Aorta (tissue), 5 donors: ENCODE data around the gene WDFY4. TPM values are rescaled to one million over a fixed set of nuclear protein-coding genes. Genes with fewer than 3 reads are reported as not detected.

Source experiments
- ATAC-seq: fragments of 200-7000 bp; cut with Tn5 transposase; one replicate; pipeline ENCODE4 v1.9.1; 2022; ENCODE audit warnings: moderate library complexity; ENCODE audit not compliant: low FRiP score
- DNase-seq, 2 donors: peaks; one replicate each; pipeline ENCODE4 v3.0.0-alpha.2; 2020
- H3K27ac ChIP-seq, 2 donors: one replicate each; pipeline ENCODE4 v1.5.1; 2013; ENCODE audit warnings: low read length in 2 of 2, mild to moderate bottlenecking in 2 of 2, moderate library complexity in 2 of 2, control low read depth in 1 of 2, inconsistent platforms in 1 of 2, low read depth in 1 of 2
- H3K27me3 ChIP-seq, 2 donors: one replicate each; pipeline ENCODE4 v1.6.1; 2013; ENCODE audit warnings: control low read depth in 1 of 2, low read length in 1 of 2, mild to moderate bottlenecking in 1 of 2, moderate library complexity in 1 of 2; ENCODE audit not compliant: insufficient read depth in 2 of 2, control insufficient read depth in 1 of 2
- H3K36me3 ChIP-seq, 2 donors: one replicate each; pipeline ENCODE4 v1.6.1; 2013; ENCODE audit warnings: control low read depth in 1 of 2, low read length in 1 of 2, mild to moderate bottlenecking in 1 of 2; ENCODE audit not compliant: insufficient read depth in 2 of 2, control insufficient read depth in 1 of 2
- H3K4me1 ChIP-seq, 2 donors: one replicate each; pipeline ENCODE4 v1.6.1; 2013; ENCODE audit warnings: low read length in 2 of 2, control low read depth in 1 of 2, mild to moderate bottlenecking in 1 of 2, moderate library complexity in 1 of 2; ENCODE audit not compliant: insufficient read depth in 2 of 2, control insufficient read depth in 1 of 2
- H3K4me3 ChIP-seq, 2 donors: one replicate each; pipeline ENCODE4 v1.5.1; 2013; ENCODE audit warnings: low read length in 2 of 2, control low read depth in 1 of 2, mild to moderate bottlenecking in 1 of 2
- H3K9me3 ChIP-seq: one replicate; pipeline ENCODE4 v1.6.1; 2013; ENCODE audit warnings: mild to moderate bottlenecking, low read length; ENCODE audit not compliant: control insufficient read depth
- WGBS, 2 donors: extraction: QIAGEN DNeasy Blood & Tissue Kit; methylation state at CpG; one replicate each; pipeline ENCODE4 v1.1.7; 2013; 5-methylcytosine and 5-hydroxymethylcytosine counted together
- intact Hi-C, 2 donors: fragments of 100-400 bp; cut with DNase I; formaldehyde crosslinking; loops; one replicate each; pipeline versions ENCODE4 v1.14.2 to v1.15.0; 2022
- polyA plus RNA-seq, 2 donors: library from polyadenylated mRNA; stranded (reverse); fragments of 200-250 nt; gene quantifications; one replicate each; pipeline ENCODE4 v1.2.3, GENCODE V29; 2013
- total RNA-seq, 2 donors: library from RNA; stranded (reverse); fragmentation: NEBNext Ultra II Directional; extraction: Animal tissue kit (Norgen Biotek cat#: 25700); gene quantifications; one replicate each; pipeline ENCODE4 v1.2.1, GENCODE V29; 2021
- donor health status: healthy with polysubstance abuse.
- donor health status: Bipolar disorder and iron deficiency.
- donor health status: DM: no; HTN: no; CAD: no.
- donor health status: DM: no; HTN: no; CAD: no.
- donor health status: DM: yes; HTN: yes; CAD: no.

Gene WDFY4
- total and polyA plus RNA-seq, 4 donors: 0.54 to 15.0 (median 4.6) TPM

GRCh38 chr10:48729222-48729621, 44.5 kb downstream of the WDFY4 start:
- Histone ChIP-seq H3K27ac (no peak overlapping the region), H3K4me3 (no peak overlapping the region), H3K36me3 (no peaks in the 10 kb centered on the region), H3K9me3 (no peaks in the 10 kb centered on the region), H3K27me3 (no peaks in the 10 kb centered on the region), H3K4me1 (no peaks in the 10 kb centered on the region)
- intact Hi-C loops: no loop called here
- DNase-seq: no peak
- WGBS, 2 donors: 97% methylated on average over 5 of the region's 5 CpGs
- ATAC-seq: no peak

- Histone ChIP-seq H3K9me3 (no peaks in the 10 kb centered on the region), H3K36me3 (no peaks in the 10 kb centered on the region), H3K27ac (no peak overlapping the region), H3K4me1 (no peaks in the 10 kb centered on the region), H3K27me3 (no peaks in the 10 kb centered on the region), H3K4me3 (no peak overlapping the region)
- 85 to 89% methylated on average over 3 of the region's 3 CpGs for WGBS, 2 donors
- no peak for DNase-seq
- no peak for ATAC-seq
- intact Hi-C loops: no loop called here
Measured at GRCh38 chr10:48729941-48730457, 45.3 kb downstream of the WDFY4 start.

GRCh38 chr10:48731141-48731540, 46.5 kb downstream of the WDFY4 start:
- Histone ChIP-seq H3K36me3 (no peaks in the 10 kb centered on the region), H3K27me3 (no peaks in the 10 kb centered on the region), H3K9me3 (no peaks in the 10 kb centered on the region), H3K27ac (no peak overlapping the region), H3K4me3 (no peak overlapping the region), H3K4me1 (no peaks in the 10 kb centered on the region)
- DNase-seq: no peak
- WGBS, 2 donors: 94 to 97% methylated on average over 10 of the region's 10 CpGs
- ATAC-seq: no peak
- intact Hi-C loops: no loop called here

- Histone ChIP-seq H3K4me1 (no peaks in the 10 kb centered on the region), H3K27ac (no peak overlapping the region), H3K27me3 (no peaks in the 10 kb centered on the region), H3K4me3 (no peak overlapping the region), H3K9me3 (no peaks in the 10 kb centered on the region), H3K36me3 (no peaks in the 10 kb centered on the region)
- intact Hi-C loops: no loop called here
- ATAC-seq (no peak), DNase-seq (no peak)
- WGBS, 2 donors: 96 to 100% methylated on average over 2 of the region's 2 CpGs
Measured at GRCh38 chr10:48731654-48732053, 47.0 kb downstream of the WDFY4 start.

GRCh38 chr10:48733329-48733728, 48.7 kb downstream of the WDFY4 start:
- WGBS, 2 donors: 79 to 84% methylated on average over 1 of the region's 1 CpG
- ATAC-seq: no peak
- H3K36me3 ChIP-seq: no peaks in the 10 kb centered on the region
- H3K4me1 ChIP-seq: no peaks in the 10 kb centered on the region
- no peaks in the 10 kb centered on the region for H3K9me3 ChIP-seq
- intact Hi-C loops: no loop called here
- H3K27ac ChIP-seq: no peak overlapping the region
- no peak for DNase-seq
- H3K4me3 ChIP-seq: no peak overlapping the region
- H3K27me3 ChIP-seq: no peaks in the 10 kb centered on the region

GRCh38 chr10:48735836-48736390, 51.2 kb downstream of the WDFY4 start:
- H3K27me3 ChIP-seq: no peaks in the 10 kb centered on the region
- H3K27ac ChIP-seq: no peak overlapping the region
- 85 to 100% methylated on average over 8 of the region's 8 CpGs for WGBS, 2 donors
- ATAC-seq (no peak), DNase-seq (no peak)
- H3K36me3 ChIP-seq: no peaks in the 10 kb centered on the region
- H3K4me1 ChIP-seq: no peaks in the 10 kb centered on the region
- intact Hi-C loops: no loop called here
- no peak overlapping the region for H3K4me3 ChIP-seq
- no peaks in the 10 kb centered on the region for H3K9me3 ChIP-seq

- Histone ChIP-seq H3K27ac (no peak overlapping the region), H3K36me3 (no peaks in the 10 kb centered on the region), H3K4me3 (no peak overlapping the region), H3K4me1 (no peaks in the 10 kb centered on the region), H3K27me3 (no peaks in the 10 kb centered on the region), H3K9me3 (no peaks in the 10 kb centered on the region)
- DNase-seq (no peak), ATAC-seq (no peak)
- WGBS, 2 donors: 0% methylated on average over 1 of the region's 1 CpG
- intact Hi-C loops: no loop called here
Measured at GRCh38 chr10:48736596-48736995, 51.9 kb downstream of the WDFY4 start.

- intact Hi-C loops: no loop called here
- Histone ChIP-seq H3K9me3 (no peaks in the 10 kb centered on the region), H3K27me3 (no peaks in the 10 kb centered on the region), H3K4me3 (no peak overlapping the region), H3K36me3 (no peaks in the 10 kb centered on the region), H3K4me1 (no peaks in the 10 kb centered on the region), H3K27ac (no peak overlapping the region)
- DNase-seq (no peak), ATAC-seq (no peak)
- WGBS, 2 donors: 88 to 97% methylated on average over 2 of the region's 2 CpGs
Measured at GRCh38 chr10:48737886-48738285, 53.2 kb downstream of the WDFY4 start.

- Histone ChIP-seq H3K27ac (no peak overlapping the region), H3K4me3 (no peak overlapping the region), H3K9me3 (no peaks in the 10 kb centered on the region), H3K4me1 (no peaks in the 10 kb centered on the region), H3K36me3 (no peaks in the 10 kb centered on the region), H3K27me3 (no peaks in the 10 kb centered on the region)
- no peak for ATAC-seq
- intact Hi-C loops: no loop called here
- no peak for DNase-seq
- WGBS, 2 donors: 79 to 84% methylated on average over 7 of the region's 7 CpGs
Measured at GRCh38 chr10:48739170-48739569, 54.5 kb downstream of the WDFY4 start.
